SK-N-SH treated with all-trans-retinoic acid at 6 μM for 48 hours (cell line): ENCODE data around the gene WASHC4.

Experiments used
- ESRRG ChIP-seq: fragments of 250-450 bp; sonication (Bioruptor Pico); IDR thresholded peaks from 2 replicates; pipeline ENCODE4 v1.6.1; 2021; ENCODE audit warnings: mild to moderate bottlenecking
- GLIS3 ChIP-seq: fragments of 250-450 bp; sonication (Bioruptor Pico); IDR thresholded peaks from 2 replicates; pipeline ENCODE4 v1.5.0; 2020; ENCODE audit warnings: mild to moderate bottlenecking, moderate library complexity
- PPARA ChIP-seq: fragments of 250-450 bp; sonication (Bioruptor Pico); IDR thresholded peaks from 2 replicates; pipeline ENCODE4 v1.5.0; 2020; ENCODE audit warnings: mild to moderate bottlenecking, borderline replicate concordance
- TOX ChIP-seq: fragments of 250-450 bp; sonication (Bioruptor Pico); IDR thresholded peaks from 2 replicates; pipeline ENCODE4 v1.8.0; 2021; ENCODE audit warnings: mild to moderate bottlenecking, moderate library complexity, borderline replicate concordance
- ZC3H10 ChIP-seq: fragments of 250-450 bp; sonication (Bioruptor Pico); IDR thresholded peaks from 2 replicates; pipeline ENCODE4 v1.5.1; 2021; ENCODE audit warnings: mild to moderate bottlenecking, moderate library complexity
- ZFP30 ChIP-seq: fragments of 450-650 bp; formaldehyde crosslinking; IDR thresholded peaks from 2 replicates; pipeline ENCODE4 v1.5.0; 2022; ENCODE audit warnings: mild to moderate bottlenecking, moderate library complexity
- ZNF8 ChIP-seq: fragments of 450-650 bp; formaldehyde crosslinking; IDR thresholded peaks from 2 replicates; pipeline ENCODE4 v1.5.0; 2020; ENCODE audit warnings: mild to moderate bottlenecking, moderate library complexity

- TF ChIP-seq PPARA (CRISPR knock-in tag) (no peak), GLIS3 (CRISPR knock-in tag) (no peak), TOX (CRISPR knock-in tag) (no peak), ESRRG (CRISPR knock-in tag) (no peak), ZNF8 (CRISPR knock-in tag) (no peak), ZFP30 (CRISPR knock-in tag) (no peak), ZC3H10 (CRISPR knock-in tag) (no peak)
These were observed 13.0 kb downstream of the WASHC4 start for GRCh38 chr12:105120551-105120950.
